AG10803 (cell line): ENCODE measurements around the gene SGCB.

Experiments
- DNase-seq: peaks from one replicate; pipeline ENCODE4 v3.0.0; 2010; ENCODE audit warnings: low read depth
- H3K4me3 ChIP-seq: 2 replicates; pipeline ENCODE4 v1.5.1; 2011; ENCODE audit warnings: mild to moderate bottlenecking, low read length, control low read depth
- CTCF ChIP-seq: conservative IDR thresholded peaks from 2 replicates; pipeline ENCODE4 v1.5.1; 2011; ENCODE audit warnings: mild to moderate bottlenecking, low read length, control low read depth, inconsistent platforms

The SGCB gene

DNA sequence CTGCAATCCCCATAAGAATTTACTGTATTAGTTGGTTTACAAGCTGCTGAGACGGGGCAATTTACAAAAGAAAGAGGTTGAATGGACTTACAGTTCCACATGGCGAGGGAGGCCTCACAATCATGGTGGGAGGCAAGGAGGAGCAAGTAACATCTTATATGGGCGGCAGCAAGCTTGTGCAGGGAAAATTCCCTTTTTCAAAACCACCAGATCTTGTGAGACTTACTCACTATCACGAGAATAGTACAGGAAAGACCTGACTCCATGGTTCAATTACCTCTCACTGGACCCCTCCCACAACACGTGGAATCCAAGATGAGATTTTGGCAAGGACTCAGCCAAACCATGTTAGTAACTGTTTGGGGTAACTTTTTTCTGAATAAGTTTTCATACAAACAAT lies 11.2 kb upstream of the SGCB start:
- no peak for DNase-seq
- H3K4me3 ChIP-seq = no peak overlapping the region
- no peak for TF ChIP-seq CTCF

DNA sequence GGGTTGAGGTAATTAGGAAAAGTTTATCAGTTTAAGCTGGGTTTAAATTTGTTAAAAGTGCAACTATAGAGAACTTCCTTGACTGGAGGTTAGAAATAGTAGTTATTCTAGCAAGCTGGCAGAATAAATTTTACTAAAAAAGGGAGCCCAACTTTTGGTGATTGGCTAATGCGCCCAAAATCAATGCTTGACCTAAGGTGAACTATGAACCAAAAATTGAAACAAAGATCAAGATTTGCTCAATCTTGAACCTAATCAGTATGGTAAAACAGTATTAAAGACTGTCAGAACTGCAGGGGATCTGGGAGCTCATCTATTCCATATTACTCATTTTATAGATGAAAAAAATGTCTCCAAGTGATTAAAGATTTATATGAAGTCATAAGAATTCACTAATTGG lies 6.9 kb upstream of the SGCB start:
- DNase-seq = no peak
- no peak overlapping the region for H3K4me3 ChIP-seq
- no peak for TF ChIP-seq CTCF

DNA sequence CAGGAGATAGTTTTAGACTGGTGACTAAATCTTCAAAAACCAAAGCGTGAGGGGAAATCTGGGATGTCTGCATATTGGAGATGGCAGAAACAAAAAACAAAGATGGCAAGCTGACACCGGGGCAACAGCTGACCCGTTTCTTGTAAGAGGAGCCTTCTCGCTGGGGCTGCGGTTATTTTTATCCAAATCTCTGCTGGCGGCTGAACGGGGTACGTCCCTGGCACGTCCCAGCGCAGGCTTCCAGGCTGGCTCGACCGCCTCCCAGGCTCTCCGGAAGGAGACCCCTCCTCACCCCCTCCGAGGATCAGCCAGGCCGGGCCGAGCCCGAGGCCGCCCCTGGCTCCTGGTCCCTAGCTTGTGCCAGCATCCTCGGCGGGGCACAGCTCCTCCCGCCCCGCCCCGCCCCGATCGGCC lies 403 bp downstream of the SGCB start:
- no peak for TF ChIP-seq CTCF
- peak; percentile 25 for DNase-seq
- peak overlapping the region; percentile 74 for H3K4me3 ChIP-seq

DNA sequence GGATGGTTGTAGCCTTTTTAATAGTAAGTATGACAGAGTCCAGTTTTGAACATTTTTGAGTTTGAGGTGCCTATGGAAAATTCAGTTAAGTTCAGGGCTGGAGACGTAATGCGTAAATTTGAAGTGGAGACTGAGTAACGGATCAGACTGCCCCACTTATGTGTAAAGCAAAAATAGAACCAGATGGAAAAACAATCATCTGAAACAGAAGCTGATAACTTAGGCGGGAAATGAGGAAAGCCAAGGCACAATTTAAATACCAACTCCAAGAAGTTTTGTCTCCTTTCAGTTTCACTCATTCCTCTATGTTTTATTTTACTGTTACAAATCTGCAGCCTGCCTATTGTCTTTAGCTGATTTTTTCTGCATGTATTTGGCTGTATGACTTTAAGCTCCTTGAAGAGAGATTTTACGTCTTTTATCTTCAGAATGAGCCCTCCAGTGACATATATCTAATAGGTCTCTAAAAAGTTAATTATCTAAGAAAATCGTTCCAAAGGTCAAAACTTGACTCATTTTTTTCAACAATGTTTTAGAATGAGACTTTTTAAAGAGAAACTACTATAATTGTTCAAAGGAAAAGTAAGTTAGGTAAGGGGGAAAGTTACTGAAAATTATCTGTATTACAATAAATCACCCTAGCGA lies 1.1 kb downstream of the SGCB start:
- H3K4me3 ChIP-seq = peak overlapping the region; percentile 74
- no peak for TF ChIP-seq CTCF
- peak; percentile 25 for DNase-seq

DNA sequence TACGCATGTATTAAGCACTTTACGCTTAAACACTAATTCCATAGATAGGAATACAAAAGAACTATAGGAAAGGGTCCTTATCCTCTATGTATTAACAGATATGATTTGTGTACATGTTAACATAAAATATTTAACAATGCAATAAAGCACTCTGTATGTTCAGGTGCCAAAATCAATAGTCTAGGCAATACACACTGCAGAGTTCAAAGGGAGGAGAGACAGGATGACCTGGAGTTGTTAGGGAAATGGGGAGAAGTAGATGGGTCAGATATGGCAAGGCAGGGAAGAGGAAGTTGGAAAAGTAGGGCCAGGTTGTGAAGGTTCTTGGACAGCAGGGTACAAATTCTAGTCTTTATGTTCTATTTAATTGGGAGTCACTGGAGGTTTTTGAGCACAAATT lies 2.9 kb downstream of the SGCB start:
- no peak for TF ChIP-seq CTCF
- no peak overlapping the region for H3K4me3 ChIP-seq
- DNase-seq = no peak

GRCh38 chr4:52032005-52032404 lies 6.1 kb downstream of the SGCB start:
- no peak for DNase-seq
- H3K4me3 ChIP-seq = no peak overlapping the region
- no peak for TF ChIP-seq CTCF

GRCh38 chr4:52028970-52029369 lies 9.1 kb downstream of the SGCB start:
- no peak overlapping the region for H3K4me3 ChIP-seq
- peak; percentile 68 for DNase-seq
- TF ChIP-seq CTCF = no peak
